ENCODE data around the gene DIAPH2.
"Not testable (repeated sequence)": the region's sequence is repeated elsewhere in the genome, so short reads cannot be mapped to it uniquely, and the experiment has no call there.

The DIAPH2 gene

DNA sequence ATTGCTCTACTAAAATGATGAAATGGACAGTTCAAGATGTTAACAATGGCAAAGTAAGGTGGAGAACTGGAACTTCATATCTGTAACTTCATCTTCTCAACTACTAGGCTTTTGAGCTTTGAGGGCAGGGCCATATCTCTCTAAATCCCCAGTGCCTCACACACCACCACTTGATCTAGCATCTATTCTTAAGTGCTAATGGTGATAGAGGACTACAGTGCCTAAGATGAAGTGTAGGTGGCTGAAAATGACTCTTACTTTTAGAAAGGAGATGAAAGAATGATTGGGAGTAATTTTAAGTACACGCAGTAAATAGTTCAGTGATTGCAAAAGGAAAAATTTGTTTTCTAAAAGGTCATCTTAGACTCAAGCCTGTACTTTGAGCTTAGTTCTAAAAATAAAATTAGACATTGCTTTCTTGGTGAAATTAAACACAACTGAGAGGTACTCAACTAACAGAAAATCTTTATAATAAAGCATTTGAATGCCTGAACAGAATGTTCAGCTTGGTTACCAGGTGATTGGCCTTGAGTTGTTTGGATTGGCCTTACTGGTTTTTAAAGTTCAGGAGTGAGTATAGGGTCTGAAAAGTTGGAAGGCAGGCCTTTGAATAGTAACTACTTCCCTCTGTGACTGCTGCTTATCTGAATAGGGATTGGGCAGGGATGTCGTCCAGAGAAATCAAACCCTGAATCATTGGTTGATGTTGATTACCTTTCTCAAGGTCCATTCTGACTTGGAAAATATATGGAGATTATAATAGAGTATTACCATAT lies 45.4 kb downstream of the DIAPH2 start:
- DNase-seq (ENCODE audit: low spot score) = no peak

GRCh38 chrX:96731000-96731399 lies 46.4 kb downstream of the DIAPH2 start:
- DNase-seq (ENCODE audit: low spot score) = not testable (repeated sequence)

More for the DNA sequence above, 45.4 kb downstream of the DIAPH2 start:
- TF ChIP-seq, protein P1, sequence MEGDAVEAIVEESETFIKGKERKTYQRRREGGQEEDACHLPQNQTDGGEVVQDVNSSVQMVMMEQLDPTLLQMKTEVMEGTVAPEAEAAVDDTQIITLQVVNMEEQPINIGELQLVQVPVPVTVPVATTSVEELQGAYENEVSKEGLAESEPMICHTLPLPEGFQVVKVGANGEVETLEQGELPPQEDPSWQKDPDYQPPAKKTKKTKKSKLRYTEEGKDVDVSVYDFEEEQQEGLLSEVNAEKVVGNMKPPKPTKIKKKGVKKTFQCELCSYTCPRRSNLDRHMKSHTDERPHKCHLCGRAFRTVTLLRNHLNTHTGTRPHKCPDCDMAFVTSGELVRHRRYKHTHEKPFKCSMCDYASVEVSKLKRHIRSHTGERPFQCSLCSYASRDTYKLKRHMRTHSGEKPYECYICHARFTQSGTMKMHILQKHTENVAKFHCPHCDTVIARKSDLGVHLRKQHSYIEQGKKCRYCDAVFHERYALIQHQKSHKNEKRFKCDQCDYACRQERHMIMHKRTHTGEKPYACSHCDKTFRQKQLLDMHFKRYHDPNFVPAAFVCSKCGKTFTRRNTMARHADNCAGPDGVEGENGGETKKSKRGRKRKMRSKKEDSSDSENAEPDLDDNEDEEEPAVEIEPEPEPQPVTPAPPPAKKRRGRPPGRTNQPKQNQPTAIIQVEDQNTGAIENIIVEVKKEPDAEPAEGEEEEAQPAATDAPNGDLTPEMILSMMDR (IDR thresholded peaks at IDR 0.05; ENCODE audit: extremely low read depth, missing control alignments) = no peak

DNA sequence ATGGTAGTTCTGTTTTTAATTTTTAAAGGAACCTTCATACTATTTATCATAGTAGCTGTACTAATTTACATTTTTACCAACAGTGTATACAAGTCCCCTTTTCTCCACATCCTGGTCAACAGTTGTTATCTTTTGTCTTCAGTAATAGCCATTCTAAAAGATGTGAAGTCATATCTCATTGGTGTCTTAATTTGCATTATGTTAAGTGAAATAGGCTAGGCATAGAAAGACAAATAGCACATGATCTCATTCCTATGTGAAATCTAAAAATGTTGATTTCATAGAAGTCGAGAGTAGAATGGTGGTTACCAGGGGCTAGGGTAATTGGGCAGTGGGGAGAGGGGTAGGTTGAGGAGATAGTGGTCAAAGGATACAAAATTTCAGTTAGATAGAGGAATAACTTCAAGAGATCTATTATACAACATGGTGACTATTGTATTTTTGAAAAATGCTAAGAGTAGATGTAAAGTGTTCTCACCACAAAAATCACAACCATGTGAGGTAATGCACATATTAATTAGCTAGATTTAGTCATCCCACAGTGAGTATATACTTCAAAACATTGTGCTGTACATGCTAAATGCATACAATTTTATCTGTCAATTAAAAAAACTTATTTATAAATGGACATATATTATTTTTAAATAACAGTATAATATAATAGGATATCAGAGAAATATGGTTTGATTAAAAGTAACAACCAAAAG lies 58.9 kb downstream of the DIAPH2 start:
- no peak for DNase-seq (ENCODE audit: low spot score)
- TF ChIP-seq, protein P1 (IDR thresholded peaks at IDR 0.05; ENCODE audit: extremely low read depth, missing control alignments) = no peak

- DNase-seq (ENCODE audit: low spot score) = no peak
These were observed 68.1 kb downstream of the DIAPH2 start for GRCh38 chrX:96752781-96753180.

GRCh38 chrX:96753230-96753629 lies 68.6 kb downstream of the DIAPH2 start:
- TF ChIP-seq, protein P1 (IDR thresholded peaks at IDR 0.05; ENCODE audit: extremely low read depth, missing control alignments) = no peak
- no peak for DNase-seq (ENCODE audit: low spot score)

More at GRCh38 chrX:96752781-96753180, 68.1 kb downstream of the DIAPH2 start:
- TF ChIP-seq, protein P1 (IDR thresholded peaks at IDR 0.05; ENCODE audit: extremely low read depth, missing control alignments) = no peak

GRCh38 chrX:96756491-96756890 lies 71.8 kb downstream of the DIAPH2 start:
- DNase-seq (ENCODE audit: low spot score) = no peak
- TF ChIP-seq, protein P1 (IDR thresholded peaks at IDR 0.05; ENCODE audit: extremely low read depth, missing control alignments) = no peak

DNA sequence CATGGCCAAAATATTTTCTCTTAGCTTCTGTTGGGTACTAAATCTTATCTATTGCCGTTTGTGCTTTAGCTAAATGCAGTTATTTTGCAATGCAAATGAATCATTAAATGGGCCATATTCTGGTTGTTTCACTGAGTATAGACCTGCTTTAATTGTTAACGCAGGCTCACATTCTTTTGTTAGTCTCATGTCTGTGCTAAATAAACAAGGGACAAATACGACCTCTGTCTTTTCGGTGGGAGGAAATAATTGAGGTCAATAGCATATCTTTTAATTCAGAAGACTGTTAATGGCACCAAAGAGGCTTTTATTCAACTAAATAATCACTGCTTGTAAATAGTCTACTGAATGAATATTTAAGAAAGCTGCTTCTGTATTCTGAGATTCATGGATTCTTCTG lies 76.9 kb downstream of the DIAPH2 start:
- DNase-seq (ENCODE audit: low spot score) = no peak
- TF ChIP-seq, protein P1 (IDR thresholded peaks at IDR 0.05; ENCODE audit: extremely low read depth, missing control alignments) = no peak

Data from GM20000 (cell line).